MCF 10A (cell line): ENCODE data around the gene SLIT3. TPM values are rescaled to one million over a fixed set of nuclear protein-coding genes. Genes with fewer than 3 reads are reported as not detected.
A peak's percentile ranks its signal among the peaks of the same experiment; 100 is the strongest.

Experiments
- BruUV-seq: library from RNA; stranded (reverse); fragments of 400-500 nt; replicated peaks from 2 replicates; lab custom pipeline; 2021; lab: Mats Ljungman, UMichigan
- CTCF ChIA-PET: fragments of 300-600 bp; sonication (Branson Sonifier 250); formaldehyde crosslinking; extraction: SDS; loops from one replicate; lab custom pipeline; 2021; ENCODE audit warnings: antibody characterized with exemption, inconsistent platforms; lab: Yijun Ruan, JAX
- POLR2A ChIA-PET: fragments of 300-600, 350-650 bp; sonication (Branson Sonifier 250); formaldehyde crosslinking; extraction: SDS; loops from one replicate; lab custom pipeline; 2020; ENCODE audit warnings: antibody characterized with exemption, inconsistent platforms; lab: Yijun Ruan, JAX
- DNase-seq: peaks from one replicate; pipeline ENCODE4 v3.0.0-alpha.2; 2018; ENCODE audit not compliant: unreplicated experiment
- H3K27ac Mint-ChIP-seq: one replicate; pipeline ENCODE4 v1.8.0; 2022; ENCODE audit warnings: mild to moderate bottlenecking, low read depth, mixed read lengths; ENCODE audit not compliant: unreplicated experiment
- H3K27me3 Mint-ChIP-seq: one replicate; pipeline ENCODE4 v1.8.0; 2022; ENCODE audit warnings: mixed read lengths; ENCODE audit not compliant: insufficient read depth, unreplicated experiment
- H3K36me3 Mint-ChIP-seq: one replicate; pipeline ENCODE4 v1.8.0; 2022; ENCODE audit warnings: mild to moderate bottlenecking, moderate library complexity, mixed read lengths; ENCODE audit not compliant: insufficient read depth, unreplicated experiment
- H3K4me1 Mint-ChIP-seq: one replicate; pipeline ENCODE4 v1.8.0; 2022; ENCODE audit warnings: mixed read lengths; ENCODE audit not compliant: insufficient read depth, unreplicated experiment
- H3K4me3 Mint-ChIP-seq: one replicate; pipeline ENCODE4 v1.8.0; 2022; ENCODE audit warnings: mild to moderate bottlenecking, moderate library complexity, mixed read lengths; ENCODE audit not compliant: unreplicated experiment
- H3K9me3 Mint-ChIP-seq: one replicate; pipeline ENCODE4 v1.8.0; 2022; ENCODE audit warnings: mixed read lengths; ENCODE audit not compliant: unreplicated experiment
- CTCF ChIP-seq: fragments of 200-600 bp; IDR thresholded peaks from one replicate; pipeline ENCODE4 v1.8.0; 2022; ENCODE audit warnings: antibody characterized with exemption, mild to moderate bottlenecking; ENCODE audit not compliant: unreplicated experiment
- intact Hi-C: fragments of 100-400 bp; cut with micrococcal nuclease; formaldehyde crosslinking; loops from 2 replicates; pipeline ENCODE4 v1.14.1; 2022
- total RNA-seq: library from RNA; stranded (reverse); gene quantifications from 2 replicates; pipeline ENCODE4 v1.2.3, GENCODE V29; 2022

SLIT3 gene
- total RNA-seq, 1 experiment from 2014 or later, result 0.89 TPM

GRCh38 chr5:168984135-168984675, 316.7 kb downstream of the SLIT3 start:
- ChIA-PET POLR2A (no interaction called here), CTCF (interaction anchor here (0.9 to 3.2 kb wide), 7 partner anchors 17 to 599 kb away, joined by 3 to 15 read pairs (median 3); partner anchors contain the start of genes SLIT3 and SPDL1)
- Mint-ChIP-seq H3K36me3 (no peaks in the 10 kb centered on the region), H3K27me3 (peaks cover 14% of the 10 kb centered on the region), H3K4me1 (no peaks in the 10 kb centered on the region), H3K4me3 (no peak overlapping the region), H3K27ac (no peak overlapping the region), H3K9me3 (no peaks in the 10 kb centered on the region)
- intact Hi-C loops, result no loop called here
- TF ChIP-seq CTCF, result no peak
- DNase-seq, result no peak
- no TSS peak for BruUV-seq

GRCh38 chr5:168979135-168979534, 321.8 kb downstream of the SLIT3 start:
- no peak for DNase-seq
- Mint-ChIP-seq H3K27me3 (no peaks in the 10 kb centered on the region), H3K27ac (no peak overlapping the region), H3K9me3 (no peaks in the 10 kb centered on the region), H3K4me1 (peaks cover 10% of the 10 kb centered on the region), H3K36me3 (no peaks in the 10 kb centered on the region), H3K4me3 (no peak overlapping the region)
- no peak for TF ChIP-seq CTCF
- no TSS peak for BruUV-seq
- ChIA-PET POLR2A (interaction anchor here (1.2 kb wide), 1 partner anchor 8 kb away, joined by 4 read pairs; no protein-coding TSS in a partner anchor), CTCF (interaction anchor here (0.6 to 3.0 kb wide), 10 partner anchors 9 to 600 kb away, joined by 3 to 22 read pairs (median 4); no protein-coding TSS in a partner anchor)
- intact Hi-C loops, result loop anchor here (2.0 to 10.0 kb wide), 2 partner anchors 266 to 1006 kb away; partner anchors contain the start of gene INSYN2B

GRCh38 chr5:168978500-168978899, 322.4 kb downstream of the SLIT3 start:
- H3K4me1 Mint-ChIP-seq, result peaks cover 10% of the 10 kb centered on the region
- H3K9me3 Mint-ChIP-seq, result no peaks in the 10 kb centered on the region
- no peak for TF ChIP-seq CTCF
- CTCF ChIA-PET, result interaction anchor here (0.6 to 3.0 kb wide), 7 partner anchors 10 to 599 kb away, joined by 3 to 22 read pairs (median 6); no protein-coding TSS in a partner anchor
- H3K27me3 Mint-ChIP-seq, result no peaks in the 10 kb centered on the region
- no peak overlapping the region for H3K4me3 Mint-ChIP-seq
- POLR2A ChIA-PET, result interaction anchor here (0.8 kb wide), 2 partner anchors 13 to 45 kb away, joined by 3 read pairs; no protein-coding TSS in a partner anchor
- no peak for DNase-seq
- intact Hi-C loops, result loop anchor here (2.0 to 10.0 kb wide), 2 partner anchors 266 to 1006 kb away; partner anchors contain the start of gene INSYN2B
- no peaks in the 10 kb centered on the region for H3K36me3 Mint-ChIP-seq
- no peak overlapping the region for H3K27ac Mint-ChIP-seq
- BruUV-seq, result no TSS peak

GRCh38 chr5:168978015-168978414, 322.9 kb downstream of the SLIT3 start:
- Mint-ChIP-seq H3K36me3 (no peaks in the 10 kb centered on the region), H3K27me3 (no peaks in the 10 kb centered on the region), H3K4me3 (no peak overlapping the region), H3K4me1 (peaks cover 10% of the 10 kb centered on the region), H3K9me3 (no peaks in the 10 kb centered on the region), H3K27ac (no peak overlapping the region)
- no peak for TF ChIP-seq CTCF
- ChIA-PET POLR2A (interaction anchor here (0.6 to 0.8 kb wide), 3 partner anchors 12 to 45 kb away, joined by 3 read pairs; no protein-coding TSS in a partner anchor), CTCF (interaction anchor here (0.6 to 3.0 kb wide), 4 partner anchors 10 to 599 kb away, joined by 3 to 22 read pairs (median 4); no protein-coding TSS in a partner anchor)
- intact Hi-C loops, result loop anchor here (2.0 to 10.0 kb wide), 2 partner anchors 265 to 1007 kb away; partner anchors contain the start of gene INSYN2B
- DNase-seq, result peak; percentile 89
- BruUV-seq, result no TSS peak
